Stimulated activated CD4-positive, alpha-beta T cell treated with anti-CD3 and anti-CD28 coated beads, Interleukin-4, amount 100 ng/mL, for 1 hour (primary cell): ENCODE results near the gene RIBC1.
A peak's percentile ranks its signal among the peaks of the same experiment; 100 is the strongest.
"Not testable (repeated sequence)": the region's sequence is repeated elsewhere in the genome, so short reads cannot be mapped to it uniquely, and the experiment has no call there.

Experiments used
- DNase-seq: peaks from one replicate; pipeline ENCODE4 v3.0.0-alpha.2; 2020

Gene RIBC1

GRCh38 chrX:53422861-53423306, at the start of gene RIBC1:
Gene RIBC1 (plus strand): TSS chrX:53422873. CDS start chrX:53426277, 3,404 bp downstream.
- no peak for DNase-seq

DNA sequence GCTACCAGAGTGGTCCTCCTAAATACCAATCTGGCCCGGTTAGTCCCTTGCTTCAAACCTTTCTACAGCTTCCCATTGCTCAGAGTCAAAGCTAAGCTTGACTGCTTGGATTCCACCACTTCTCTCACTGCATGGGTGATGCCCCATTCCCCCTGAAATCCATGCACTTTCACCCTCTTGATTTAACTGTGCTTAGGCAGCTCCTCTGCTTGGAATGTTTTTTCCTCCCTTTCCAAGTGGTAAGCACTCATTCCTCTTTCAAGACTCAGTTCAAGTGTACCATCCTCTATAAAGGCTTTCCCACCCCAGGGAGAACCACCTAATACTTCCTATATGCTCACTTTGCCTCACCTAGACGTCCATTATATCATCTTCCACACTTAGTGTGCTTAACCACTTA, 49.4 kb upstream of the RIBC1 start:
- no peak for DNase-seq

GRCh38 chrX:53374222-53374820, 48.4 kb upstream of the RIBC1 start:
- DNase-seq = no peak

DNA sequence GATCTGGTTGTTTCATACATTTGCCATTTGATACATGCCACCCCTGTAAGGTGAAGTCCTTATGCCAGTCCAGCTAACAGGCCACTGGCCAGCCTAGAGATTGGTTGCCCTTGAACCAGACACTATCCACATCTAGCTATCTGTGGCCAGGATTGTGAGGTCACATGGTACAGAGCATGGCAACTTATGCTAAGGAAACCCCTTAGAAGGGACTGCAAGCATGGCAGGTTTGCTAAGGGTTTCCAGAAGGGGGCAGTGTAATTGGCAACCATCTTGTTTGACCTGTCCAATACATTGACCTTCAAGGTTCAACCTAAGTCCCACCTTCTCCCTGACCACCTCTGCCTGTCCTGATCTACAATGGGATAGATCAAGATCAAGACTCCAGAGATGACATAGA, 47.8 kb upstream of the RIBC1 start:
- no peak for DNase-seq

DNA sequence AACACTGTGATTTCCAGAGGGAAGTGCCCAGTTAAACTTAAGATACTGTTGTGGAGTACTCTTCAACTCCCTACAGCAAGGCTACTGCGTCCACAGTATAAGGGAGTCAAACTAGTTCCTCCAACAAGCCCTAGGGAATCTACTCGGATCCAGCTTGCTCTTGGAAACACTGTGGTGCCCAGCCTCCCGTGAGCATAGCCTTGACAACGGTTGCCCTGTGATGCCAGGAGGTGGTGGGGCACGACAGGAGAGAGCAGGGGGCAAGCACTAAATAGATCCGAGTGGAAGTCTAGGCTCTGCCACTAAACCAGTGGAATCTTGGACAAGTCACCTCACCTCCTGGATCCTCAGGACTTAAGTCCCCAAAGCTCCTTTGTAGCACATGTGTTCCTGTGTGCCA, 45.8 kb upstream of the RIBC1 start:
- DNase-seq = no peak

GRCh38 chrX:53377464-53377863, 45.2 kb upstream of the RIBC1 start:
- no peak for DNase-seq

- no peak for DNase-seq
Observed at GRCh38 chrX:53379008-53379710, 43.5 kb upstream of the RIBC1 start.

- DNase-seq = no peak
Observed at GRCh38 chrX:53379747-53380146, 42.9 kb upstream of the RIBC1 start.

DNA sequence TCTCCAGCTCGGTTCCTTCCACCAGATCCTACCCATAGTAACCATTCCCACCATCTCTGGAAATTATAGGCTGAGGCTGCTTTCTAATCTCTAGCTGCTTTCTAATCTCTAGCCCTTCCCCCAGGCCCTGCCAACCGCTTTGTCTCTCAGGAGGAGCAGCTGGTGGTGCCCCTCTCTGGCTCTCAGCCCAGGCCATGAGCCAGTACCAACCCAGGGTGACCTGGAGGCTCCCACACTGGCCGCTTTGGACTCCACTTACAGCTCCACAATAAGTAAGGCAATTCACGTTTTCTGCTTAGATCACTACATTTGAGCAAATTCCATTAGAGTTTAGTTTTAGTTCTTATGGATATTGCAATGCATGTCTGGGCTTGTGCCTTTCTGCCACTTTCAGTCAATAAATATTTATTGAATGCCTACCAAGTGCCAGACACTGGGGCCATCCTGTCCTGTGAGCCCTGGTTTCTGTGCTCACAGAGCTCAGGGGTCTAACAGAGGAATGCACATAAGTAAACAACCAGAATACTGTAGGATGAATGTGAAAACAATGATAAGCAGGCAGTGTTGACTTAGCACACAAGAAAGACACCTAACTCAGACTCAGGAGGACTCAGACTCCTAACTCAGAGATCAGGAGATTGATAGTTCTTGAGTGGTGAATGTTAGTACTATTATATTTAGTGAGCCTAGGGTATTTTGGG, 39.1 kb upstream of the RIBC1 start:
- DNase-seq = no peak

- DNase-seq = no peak
Observed at GRCh38 chrX:53395605-53396298, 26.9 kb upstream of the RIBC1 start.

DNA sequence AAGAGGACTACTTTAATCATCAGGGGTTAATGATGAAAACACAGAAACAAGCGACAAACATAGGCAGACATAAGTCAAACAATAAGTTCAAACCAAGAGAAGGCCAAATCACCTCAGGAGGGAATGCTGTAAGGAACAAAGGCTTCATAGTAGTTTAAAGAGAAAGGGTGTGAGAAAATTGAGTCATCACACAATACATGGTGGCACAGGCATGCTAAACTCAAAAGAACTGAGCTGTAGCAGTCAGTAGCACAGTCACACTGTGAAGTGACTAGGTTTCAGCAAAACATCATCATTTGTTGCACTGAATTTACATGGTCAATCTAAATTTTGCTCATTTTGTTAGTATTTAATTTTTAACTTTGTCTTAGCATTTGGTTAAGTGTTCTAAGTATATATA, 24.5 kb upstream of the RIBC1 start:
- no peak for DNase-seq

DNA sequence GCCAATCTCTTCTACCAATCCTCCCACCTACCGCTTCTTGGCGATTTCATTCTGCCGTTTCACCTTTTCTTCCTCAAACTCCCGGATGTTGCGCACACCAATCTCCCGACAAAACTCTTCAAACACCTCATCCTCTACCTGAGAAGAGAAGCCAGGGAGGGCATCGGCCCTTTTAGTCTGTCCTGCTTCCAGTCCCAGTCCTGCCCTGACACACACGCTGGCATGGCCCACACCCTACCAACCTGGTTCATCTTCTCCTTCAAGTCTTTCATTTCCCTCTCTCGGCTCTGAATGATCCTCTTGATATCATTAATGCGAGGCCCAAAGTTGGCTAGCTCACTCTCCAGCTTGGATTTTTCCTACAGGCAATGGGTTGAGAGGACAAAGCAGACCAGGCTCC, 19.1 kb upstream of the RIBC1 start:
- no peak for DNase-seq

DNA sequence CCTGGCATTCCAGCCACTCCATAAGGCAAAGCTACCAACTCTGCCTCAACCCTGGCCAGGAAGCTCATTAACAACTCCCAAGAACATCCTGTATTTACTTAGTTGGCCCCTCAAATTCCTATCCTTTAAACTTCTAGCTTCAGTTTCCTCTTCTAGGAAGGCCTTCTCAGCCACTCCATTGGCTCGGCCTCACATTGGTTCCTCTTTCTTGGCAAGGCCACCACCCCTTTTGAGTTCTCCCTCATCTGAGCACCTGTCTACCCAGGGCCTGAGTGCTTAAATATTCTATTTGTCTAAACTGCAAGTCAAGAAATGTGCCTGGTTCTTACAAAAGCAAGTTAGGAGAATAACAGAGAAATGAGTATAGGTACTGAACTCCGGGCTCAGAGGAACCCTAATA, 10.2 kb upstream of the RIBC1 start:
- no peak for DNase-seq

DNA sequence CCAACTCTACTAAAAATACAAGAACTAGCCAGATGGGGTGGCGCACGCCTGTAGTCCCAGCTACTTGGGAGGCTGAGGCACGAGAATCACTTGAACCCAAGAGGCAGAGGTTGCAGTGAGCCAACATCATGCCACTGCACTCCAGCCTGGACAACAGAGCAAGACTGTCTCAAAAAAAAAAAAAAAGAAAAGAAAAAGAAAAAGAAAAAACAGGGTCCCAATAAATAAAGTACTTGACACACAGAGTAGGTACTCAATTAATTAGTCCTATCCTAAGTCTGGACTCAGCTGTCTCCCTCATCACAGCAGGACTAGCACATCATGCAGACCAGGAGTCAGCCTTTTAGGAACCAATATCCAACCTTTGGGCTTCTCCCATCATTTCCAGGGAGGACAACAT, 2.3 kb upstream of the RIBC1 start:
- not testable (repeated sequence) for DNase-seq

GRCh38 chrX:53421125-53421524, 1.5 kb upstream of the RIBC1 start:
- no peak for DNase-seq

GRCh38 chrX:53421772-53422085, 944 bp upstream of the RIBC1 start:
- DNase-seq = no peak

- DNase-seq = peak; percentile 91
Observed at GRCh38 chrX:53422086-53422860, 400 bp upstream of the RIBC1 start, which contains the start of gene SMC1A. Gene SMC1A (minus strand): TSS chrX:53422654. CDS start chrX:53422600, 54 bp downstream.

GRCh38 chrX:53429755-53430154, 7.1 kb downstream of the RIBC1 start:
- DNase-seq = no peak

GRCh38 chrX:53430231-53430630, 7.6 kb downstream of the RIBC1 start:
- no peak for DNase-seq

- peak; percentile 87 for DNase-seq
Observed at GRCh38 chrX:53433651-53434639, 11.3 kb downstream of the RIBC1 start, which contains the start of gene HSD17B10. Gene HSD17B10 (minus strand): TSS chrX:53434370. CDS start chrX:53434345, 25 bp downstream.

DNA sequence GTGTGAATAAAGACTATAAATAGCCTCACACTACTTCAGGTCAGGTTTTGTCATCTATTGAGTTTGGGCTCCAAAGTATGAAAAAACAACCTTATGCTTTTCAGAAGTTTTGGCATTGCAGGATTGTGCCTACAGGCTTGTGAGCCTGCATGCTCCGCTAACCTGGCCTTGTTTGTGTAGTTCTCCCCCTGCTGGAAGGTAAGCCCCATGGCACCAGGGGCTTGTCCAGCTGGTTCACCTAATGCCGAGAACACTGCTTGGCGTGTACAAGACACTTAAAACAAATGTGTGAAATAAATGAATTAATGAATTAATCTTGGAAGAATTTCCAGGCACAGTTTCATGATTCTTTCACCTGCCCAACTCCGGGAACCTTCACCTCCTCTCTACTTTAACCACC, 13.3 kb downstream of the RIBC1 start:
- DNase-seq = peak; percentile 46
